Measurements from ENCODE around the gene LMBR1L. TPM values are rescaled to one million over a fixed set of nuclear protein-coding genes. Genes with fewer than 3 reads are reported as not detected.
"Not testable (repeated sequence)": the region's sequence is repeated elsewhere in the genome, so short reads cannot be mapped to it uniquely, and the experiment has no call there.

Gene LMBR1L
- total RNA-seq, 1 experiment from 2014 or later = 9.3 TPM

DNA sequence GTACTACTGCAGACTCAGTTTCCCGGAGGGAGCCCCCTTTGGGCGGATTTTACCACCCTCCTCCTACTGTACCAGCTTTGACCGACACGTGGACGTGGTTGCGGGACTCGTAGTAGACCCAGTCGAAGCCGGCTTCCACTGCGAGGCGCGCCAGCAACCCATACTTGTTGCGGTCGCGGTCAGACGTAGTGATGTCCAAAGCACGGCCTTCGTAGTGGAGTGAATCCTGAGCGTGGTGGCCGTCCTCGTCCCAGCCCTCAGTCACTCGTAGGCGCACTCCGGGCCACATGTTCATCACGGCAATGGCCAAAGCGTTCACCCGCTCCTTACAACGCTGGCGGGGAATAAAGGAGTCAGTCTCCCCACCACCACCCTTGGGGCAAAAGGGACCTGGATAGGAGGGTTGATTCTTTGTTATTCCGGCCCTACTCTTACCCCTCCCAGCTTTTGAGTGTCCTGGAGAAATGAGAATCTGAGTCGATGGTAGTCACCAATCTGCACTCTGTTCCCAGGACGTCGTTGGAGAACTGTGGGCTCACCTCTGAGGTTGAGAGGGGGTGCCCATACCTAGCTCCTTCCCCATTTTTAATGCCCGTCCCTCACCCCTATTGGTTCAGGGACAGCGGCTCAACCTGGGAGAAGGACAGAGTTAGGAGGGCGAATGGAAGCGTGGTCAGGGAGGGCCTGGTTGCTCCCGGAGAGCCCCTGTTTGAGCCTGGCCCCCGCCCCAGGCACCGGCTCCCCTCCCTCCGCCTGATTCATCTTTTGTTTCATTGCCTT is 19.4 kb downstream of the LMBR1L start:
- in situ Hi-C loops (cut with HindIII; ENCODE audit: low pct_unique_long_range_greater_than_20kb, low sequenced_read_pairs) = no loop called here
- no peak for DNase-seq (ENCODE audit: low read depth)

DNA sequence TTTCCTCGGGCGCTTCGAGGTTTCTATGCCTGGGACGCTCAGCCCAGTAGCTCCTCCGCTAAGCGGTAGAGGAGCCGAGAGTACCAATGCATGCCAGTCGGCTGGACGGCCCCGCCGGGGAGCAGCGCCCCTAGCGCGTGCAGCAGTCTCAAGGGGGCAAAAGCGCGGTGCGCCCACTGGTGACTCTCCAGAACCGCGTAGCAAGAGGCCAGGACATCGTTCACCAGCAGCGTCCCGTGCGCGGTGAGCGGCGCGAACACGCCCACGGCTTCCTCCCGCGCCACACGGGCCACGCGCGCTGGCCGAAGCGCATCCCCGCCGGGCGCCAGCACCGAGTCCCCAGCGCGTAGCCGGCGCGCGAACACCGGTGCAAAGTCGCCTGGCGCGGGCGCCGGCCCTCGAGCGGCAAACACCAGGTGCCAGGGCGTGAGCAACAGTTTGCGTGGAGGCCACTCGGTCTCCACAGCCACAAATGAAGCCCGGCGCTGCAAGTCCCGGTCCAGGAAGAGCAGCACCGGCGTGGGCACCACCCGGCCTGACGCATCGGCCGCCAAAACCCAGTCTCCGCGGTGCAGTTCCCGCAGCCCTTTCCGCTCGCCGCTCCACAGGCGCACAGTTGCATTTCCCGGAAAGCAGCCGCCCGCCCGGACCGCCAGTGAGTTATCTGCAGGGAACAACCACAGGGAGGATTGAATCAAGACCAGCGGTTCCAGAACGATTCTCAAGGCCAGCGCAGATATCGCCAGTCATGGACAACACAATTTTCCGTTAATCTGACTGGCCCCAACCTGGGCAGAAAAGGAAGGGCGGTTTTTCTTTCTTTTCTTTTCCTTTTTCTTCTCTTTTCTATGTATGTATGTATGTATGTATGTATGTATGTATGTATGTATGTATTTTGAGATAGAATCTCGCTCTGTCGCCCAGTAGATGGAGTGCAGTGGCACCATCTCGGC is 20.6 kb downstream of the LMBR1L start:
- in situ Hi-C loops (cut with HindIII; ENCODE audit: low pct_unique_long_range_greater_than_20kb, low sequenced_read_pairs) = no loop called here
- DNase-seq (ENCODE audit: low read depth) = no peak

DNA sequence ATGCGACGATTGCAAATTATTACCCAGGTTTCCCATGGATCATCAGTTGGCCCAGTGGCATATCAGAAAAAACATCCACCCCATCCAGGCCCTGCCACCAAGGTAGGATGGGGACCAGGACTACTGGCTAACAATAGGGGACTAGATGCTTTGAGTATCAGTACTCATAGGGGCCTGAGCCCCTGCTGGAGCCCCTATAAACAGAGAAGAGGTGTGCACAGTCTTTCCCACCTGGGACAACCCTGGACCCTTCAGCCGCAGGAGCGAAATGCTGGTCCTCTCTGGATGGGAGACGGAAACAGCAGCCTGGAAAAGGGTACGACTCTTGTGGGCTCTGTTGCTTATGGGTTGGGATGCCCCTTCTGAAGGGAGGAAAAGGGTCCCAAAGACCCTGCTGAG is 21.7 kb downstream of the LMBR1L start:
- DNase-seq (ENCODE audit: low read depth) = no peak
- in situ Hi-C loops (cut with HindIII; ENCODE audit: low pct_unique_long_range_greater_than_20kb, low sequenced_read_pairs) = no loop called here

DNA sequence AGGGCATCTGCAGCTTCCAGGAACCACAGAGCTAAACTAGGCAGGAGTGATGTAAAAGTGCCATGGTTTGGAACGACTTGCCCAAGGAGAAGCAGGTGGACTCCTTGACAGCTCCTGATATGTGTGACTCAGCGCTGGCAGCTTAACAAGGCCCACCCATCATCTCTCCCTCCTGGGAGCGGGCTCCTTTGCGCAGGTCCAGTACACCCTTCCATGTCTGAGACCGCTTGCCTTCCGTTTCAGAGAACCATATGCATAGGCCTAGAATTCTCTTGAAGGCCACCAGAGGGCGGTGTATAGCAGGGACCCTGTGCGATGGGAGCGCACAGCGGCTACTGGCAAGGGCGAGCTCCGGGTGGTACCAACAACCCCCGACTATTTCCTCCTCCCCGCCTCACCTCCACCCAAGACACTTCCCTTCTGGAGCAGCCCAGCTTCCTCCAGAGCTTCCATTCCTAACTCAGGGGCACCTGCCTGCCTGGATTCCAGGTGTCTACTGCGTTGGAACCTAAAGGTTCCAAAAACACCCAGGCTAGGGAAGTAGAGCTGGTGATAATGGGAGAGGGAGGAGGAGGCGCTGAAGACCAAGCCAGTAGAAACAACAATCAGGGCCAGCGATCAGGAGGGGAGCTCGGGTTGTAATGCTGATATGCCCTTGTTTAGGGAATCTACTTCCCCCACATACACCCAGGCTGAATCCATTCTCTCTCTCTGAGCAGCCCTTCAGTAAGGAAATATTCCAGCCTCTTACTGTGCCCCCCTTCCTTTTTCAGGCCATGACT is 22.3 kb downstream of the LMBR1L start:
- DNase-seq (ENCODE audit: low read depth) = peak; percentile 93
- in situ Hi-C loops (cut with HindIII; ENCODE audit: low pct_unique_long_range_greater_than_20kb, low sequenced_read_pairs) = no loop called here

DNA sequence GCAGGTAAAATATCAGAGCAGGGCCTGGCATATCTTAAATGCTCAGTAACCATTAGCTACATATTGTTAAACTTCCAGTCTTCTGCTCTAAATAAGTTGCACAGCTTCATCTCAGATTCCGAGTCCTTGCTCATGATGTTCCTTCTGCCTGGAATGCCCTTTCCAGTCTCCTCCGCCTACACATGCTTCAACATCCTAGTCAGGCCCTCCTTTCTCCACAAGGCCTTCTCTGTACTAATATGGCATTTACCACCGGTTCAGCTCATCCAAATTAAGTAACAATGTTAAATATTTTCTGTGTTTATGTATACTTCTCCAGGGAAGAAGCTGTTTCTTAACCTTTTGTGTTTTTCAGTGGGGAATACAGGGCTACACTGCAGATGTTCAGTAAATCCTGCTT is 24.5 kb downstream of the LMBR1L start:
- no peak for DNase-seq (ENCODE audit: low read depth)
- in situ Hi-C loops (cut with HindIII; ENCODE audit: low pct_unique_long_range_greater_than_20kb, low sequenced_read_pairs) = no loop called here

DNA sequence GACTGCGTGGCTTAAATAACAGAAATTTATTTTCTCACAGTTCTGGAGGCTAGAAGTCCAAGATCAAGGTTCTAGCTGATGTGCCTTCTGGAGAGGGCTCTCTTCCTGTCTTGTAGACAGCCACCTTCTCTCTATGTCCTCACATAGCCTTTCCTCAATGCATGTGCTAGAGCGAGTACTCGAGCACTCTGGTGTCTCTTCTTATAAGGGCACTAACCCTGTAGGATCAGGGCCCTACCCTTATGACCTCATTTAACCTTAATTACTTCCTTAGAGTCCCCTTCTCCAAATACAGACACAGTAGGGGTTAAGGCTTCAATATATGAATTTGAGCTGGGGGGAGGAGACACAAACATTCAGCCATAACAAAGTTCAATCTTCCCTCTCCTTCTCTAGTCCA is 26.2 kb downstream of the LMBR1L start:
- DNase-seq (ENCODE audit: low read depth) = no peak
- in situ Hi-C loops (cut with HindIII; ENCODE audit: low pct_unique_long_range_greater_than_20kb, low sequenced_read_pairs) = no loop called here

DNA sequence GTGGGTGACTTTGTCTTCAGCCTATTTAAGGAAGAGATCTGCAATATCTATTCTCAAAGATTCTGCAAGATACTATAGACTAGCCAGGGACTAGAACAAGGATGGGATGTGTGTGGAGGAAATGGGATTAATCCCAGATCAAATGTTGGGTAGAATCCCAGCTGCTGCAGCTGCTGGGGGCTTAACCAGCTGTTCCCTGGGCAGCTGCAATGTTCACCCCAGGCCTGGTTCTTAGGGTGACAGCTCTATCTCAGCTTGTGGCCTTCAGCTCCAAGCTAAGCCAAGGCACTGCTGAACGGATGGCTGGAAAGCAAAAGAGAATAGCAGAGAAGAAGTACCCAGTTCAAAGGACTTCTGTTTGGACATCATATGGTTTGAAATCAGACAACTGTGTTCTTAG is 30.9 kb downstream of the LMBR1L start:
- in situ Hi-C loops (cut with HindIII; ENCODE audit: low pct_unique_long_range_greater_than_20kb, low sequenced_read_pairs) = no loop called here
- no peak for DNase-seq (ENCODE audit: low read depth)

DNA sequence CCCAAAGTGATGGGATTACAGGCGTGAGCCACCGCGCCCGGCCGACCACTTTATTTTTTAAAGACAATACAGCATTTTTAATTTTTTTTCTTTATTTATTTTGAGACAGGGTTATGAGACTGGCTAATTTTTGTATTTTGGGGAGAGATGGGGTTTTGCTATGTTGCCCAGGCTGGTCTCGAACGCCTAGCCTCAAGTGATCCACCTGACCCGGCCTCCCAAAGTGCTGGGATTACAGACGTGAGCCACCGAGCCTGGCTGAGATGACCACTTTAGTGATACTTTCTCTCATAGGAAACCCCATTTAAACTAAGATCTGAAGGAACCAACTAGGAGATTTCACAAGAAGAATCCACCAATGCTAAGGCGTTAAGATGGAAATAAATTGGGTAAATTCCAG is 39.7 kb downstream of the LMBR1L start:
- in situ Hi-C loops (cut with HindIII; ENCODE audit: low pct_unique_long_range_greater_than_20kb, low sequenced_read_pairs) = no loop called here

DNA sequence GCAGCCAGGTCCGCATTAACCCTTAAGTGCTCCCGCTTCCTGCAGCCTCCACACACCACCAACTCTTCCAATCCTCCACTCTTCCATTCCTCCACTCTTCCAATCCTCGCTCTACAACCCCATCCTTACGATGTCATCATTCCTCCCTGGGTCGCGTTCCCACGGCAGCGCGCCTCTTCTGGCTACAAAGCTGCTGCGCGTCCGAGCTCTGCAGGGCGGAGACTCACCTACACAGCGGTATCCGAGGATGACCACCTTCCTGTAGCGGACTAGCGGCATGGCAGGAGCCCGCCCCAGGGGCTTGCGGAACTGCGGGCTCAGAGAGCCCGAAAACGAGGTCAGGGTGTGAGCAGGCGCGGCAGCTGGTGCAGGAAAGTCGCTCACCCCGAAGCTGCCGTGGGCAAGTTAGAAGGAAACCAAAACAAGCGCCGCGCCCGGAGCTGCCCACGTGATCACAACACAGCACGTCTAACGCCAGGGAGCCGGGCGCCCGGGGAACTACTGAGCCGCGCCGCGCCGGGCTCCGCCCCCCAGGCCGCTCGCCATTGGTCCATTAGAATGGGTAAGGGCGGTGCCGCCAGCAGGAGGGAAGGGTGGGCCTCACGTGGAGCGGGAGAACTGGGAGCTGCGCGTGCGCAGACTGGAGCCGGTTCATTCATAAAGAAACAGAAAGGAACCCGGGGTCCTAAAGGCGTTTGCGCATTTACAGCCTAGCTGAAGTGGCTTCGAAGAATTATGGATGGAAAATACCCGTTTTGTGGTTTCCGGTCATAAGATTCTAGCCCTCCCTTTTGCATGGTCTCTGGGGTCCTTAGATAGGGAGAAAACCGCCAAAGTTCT is 40.9 kb downstream of the LMBR1L start, which contains the start of gene RHEBL1:
Gene RHEBL1 (minus strand): TSS at position 473 of the 840 bp plus-strand sequence. CDS start 194 bp downstream, at position 279.
- DNase-seq (ENCODE audit: low read depth) = peak; percentile 99
- in situ Hi-C loops (cut with HindIII; ENCODE audit: low pct_unique_long_range_greater_than_20kb, low sequenced_read_pairs) = loop anchor here (10.0 kb wide), 1 partner anchor 165 kb away; no protein-coding TSS in a partner anchor

More for the DNA sequence above, 39.7 kb downstream of the LMBR1L start:
- DNase-seq (ENCODE audit: low read depth) = no peak

DNA sequence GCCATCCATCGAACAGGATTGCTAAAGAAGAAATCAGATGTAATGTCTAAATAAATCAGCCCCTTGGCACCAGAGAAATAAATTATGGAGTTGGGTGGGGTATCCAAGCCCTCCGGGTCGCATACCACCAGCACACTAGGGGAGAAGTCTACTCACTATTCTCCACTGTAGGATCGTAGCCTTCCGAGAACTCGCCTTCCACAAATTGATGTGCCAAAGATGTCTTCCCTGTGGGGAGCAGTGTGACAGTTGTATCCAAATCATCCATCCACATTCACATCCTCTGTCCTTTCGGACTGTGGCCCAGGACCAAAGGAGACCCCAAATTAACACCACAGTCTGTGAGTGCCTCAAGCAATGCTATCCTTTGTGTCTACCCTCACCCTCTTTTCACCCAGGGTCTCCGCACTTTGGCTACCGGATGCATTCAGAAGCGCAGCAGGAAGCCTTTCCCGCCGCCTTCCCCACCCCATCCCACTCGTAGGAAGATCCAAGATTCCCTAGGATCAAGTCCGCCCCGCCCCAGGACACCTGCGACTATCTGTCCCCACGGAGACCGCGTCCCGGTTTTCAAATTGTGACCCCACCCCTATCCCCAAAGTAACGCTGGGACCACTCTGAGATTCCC is 41.7 kb downstream of the LMBR1L start:
- DNase-seq (ENCODE audit: low read depth) = no peak
- in situ Hi-C loops (cut with HindIII; ENCODE audit: low pct_unique_long_range_greater_than_20kb, low sequenced_read_pairs) = loop anchor here (10.0 kb wide), 1 partner anchor 166 kb away; no protein-coding TSS in a partner anchor

DNA sequence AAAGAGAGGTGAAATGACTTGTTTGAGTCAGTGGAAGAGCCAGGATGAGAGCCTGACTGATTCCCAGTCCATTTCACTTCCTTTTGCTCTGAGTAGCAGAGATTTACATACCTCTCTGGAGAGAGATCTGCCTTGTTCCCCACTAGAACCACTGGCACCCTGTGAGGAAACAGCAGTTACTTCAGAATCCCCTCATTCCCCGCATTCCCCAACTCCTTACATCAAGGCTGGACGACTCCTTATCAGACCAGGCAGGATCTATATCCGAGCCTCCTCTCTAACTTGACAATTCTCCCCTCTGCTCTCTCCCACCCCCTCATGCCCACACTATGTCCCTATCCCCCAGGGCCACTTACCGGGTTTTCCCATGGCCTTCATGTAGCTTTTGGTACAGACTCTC is 44.5 kb downstream of the LMBR1L start:
- in situ Hi-C loops (cut with HindIII; ENCODE audit: low pct_unique_long_range_greater_than_20kb, low sequenced_read_pairs) = loop anchor here (10.0 kb wide), 1 partner anchor 169 kb away; no protein-coding TSS in a partner anchor
- DNase-seq (ENCODE audit: low read depth) = no peak

DNA sequence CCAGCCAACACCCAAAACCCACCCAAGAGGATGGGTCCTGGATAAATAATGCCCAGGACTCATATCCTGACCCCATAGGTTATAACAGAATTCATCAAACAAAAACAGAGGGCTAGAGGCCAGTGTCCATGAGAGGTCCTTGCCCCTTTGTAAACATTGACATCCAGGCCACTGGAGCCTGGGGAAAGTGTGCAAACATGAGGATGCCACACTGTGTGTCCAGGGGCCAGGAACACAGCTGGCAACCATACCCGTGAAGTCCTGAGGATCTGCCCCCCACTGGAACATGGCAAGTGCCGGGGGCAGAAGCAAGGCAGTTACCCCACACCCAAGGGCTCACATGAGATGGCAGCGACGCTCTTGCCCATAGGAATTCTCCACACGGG is 45.9 kb downstream of the LMBR1L start:
- in situ Hi-C loops (cut with HindIII; ENCODE audit: low pct_unique_long_range_greater_than_20kb, low sequenced_read_pairs) = loop anchor here (10.0 kb wide), 1 partner anchor 170 kb away; no protein-coding TSS in a partner anchor
- no peak for DNase-seq (ENCODE audit: low read depth)

DNA sequence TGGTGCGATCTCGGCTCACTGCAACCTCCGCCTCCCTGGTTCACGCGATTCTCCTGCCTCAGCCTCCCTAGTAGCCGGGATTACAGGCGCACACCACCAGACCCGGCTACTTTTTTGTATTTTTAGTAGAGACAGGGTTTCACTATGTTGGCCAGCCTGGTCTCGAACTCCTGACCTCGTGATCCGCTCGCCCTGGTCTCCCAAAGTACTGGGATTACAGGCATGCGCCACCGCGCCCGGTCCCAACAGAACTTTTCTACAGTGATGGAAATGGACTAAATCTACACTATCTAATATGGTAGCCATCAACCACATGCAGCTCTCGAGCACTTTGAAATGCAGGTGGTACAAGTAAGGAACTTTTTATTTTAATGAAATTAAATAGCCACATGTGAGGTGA is 48.7 kb downstream of the LMBR1L start:
- not testable (repeated sequence) for DNase-seq (ENCODE audit: low read depth)
- in situ Hi-C loops (cut with HindIII; ENCODE audit: low pct_unique_long_range_greater_than_20kb, low sequenced_read_pairs) = loop anchor here (10.0 kb wide), 1 partner anchor 173 kb away; no protein-coding TSS in a partner anchor

DNA sequence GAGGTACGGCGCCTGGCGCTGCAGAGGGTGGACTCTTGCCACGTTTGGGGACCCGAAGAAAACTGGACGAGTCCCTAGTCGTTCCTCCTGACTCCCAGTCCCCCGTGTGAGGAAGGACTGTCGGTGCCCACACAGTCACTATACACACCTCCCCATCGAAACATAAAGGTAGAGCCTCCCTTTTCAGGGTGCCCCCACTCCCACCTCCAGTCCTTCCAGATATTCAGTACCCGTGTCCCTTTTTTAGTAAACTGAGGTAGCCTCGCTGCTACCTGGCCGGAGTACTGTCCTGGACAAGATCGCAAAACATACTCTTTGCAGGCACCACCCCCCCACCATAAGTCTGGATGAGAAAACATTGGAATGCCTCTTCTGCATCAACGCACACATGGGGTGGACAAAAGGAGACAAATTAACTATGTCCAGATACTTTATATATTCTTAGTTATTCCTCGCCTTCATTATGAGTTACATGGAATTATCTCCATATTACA is 49.4 kb downstream of the LMBR1L start:
- DNase-seq (ENCODE audit: low read depth) = no peak
- in situ Hi-C loops (cut with HindIII; ENCODE audit: low pct_unique_long_range_greater_than_20kb, low sequenced_read_pairs) = loop anchor here (10.0 kb wide), 1 partner anchor 174 kb away; no protein-coding TSS in a partner anchor

DNA sequence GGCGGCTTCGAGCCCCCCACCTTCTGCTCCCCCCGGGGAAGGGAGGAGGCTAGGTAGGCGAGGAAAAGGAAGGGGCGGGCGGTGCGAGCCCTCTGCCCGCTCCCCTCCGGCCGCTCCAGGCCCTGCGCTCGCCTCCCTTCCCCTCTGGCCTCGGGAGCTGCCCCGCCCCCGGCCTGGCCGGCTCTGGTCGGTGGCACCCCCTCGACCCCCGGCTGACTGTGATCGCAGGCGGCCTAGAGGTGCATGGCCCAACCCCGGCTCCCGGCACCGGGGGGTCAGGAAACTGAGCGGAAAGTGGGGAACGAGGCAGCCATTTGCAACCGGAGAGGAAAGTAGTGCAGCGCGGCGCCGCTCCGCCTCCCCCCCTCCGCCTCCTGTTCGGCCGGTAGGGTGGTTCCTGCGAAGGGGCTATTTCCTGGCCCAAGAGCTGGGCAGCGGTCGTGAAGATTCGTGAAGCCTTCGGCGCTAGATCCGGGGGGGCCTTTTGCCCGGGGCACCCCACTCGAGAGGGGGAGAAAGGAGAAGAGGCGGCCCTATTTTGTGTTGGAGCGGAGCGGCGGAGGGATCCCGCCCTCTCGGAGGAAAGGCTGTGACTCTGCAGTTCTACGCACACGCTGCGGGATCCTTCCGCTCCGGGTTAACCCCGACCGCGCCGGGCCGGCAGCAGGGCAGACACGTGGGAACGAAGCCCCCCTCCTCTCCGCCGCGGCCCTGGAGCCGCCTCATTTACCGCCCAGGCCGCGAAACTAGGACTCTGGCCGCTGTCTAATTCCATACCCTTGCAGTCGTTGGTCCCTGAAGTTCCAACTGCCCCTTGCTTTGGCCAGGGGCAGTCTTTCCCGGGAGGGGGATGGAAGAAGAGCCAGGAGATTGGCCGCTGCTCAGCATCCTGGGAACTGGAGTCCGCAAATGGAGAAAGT is 50.1 kb downstream of the LMBR1L start, which contains the start of gene KMT2D:
Gene KMT2D (minus strand): TSS at position 558 of the 920 bp plus-strand sequence. CDS start 5,470 bp downstream, outside the sequence.
- in situ Hi-C loops (cut with HindIII; ENCODE audit: low pct_unique_long_range_greater_than_20kb, low sequenced_read_pairs) = loop anchor here (10.0 kb wide), 1 partner anchor 174 kb away; no protein-coding TSS in a partner anchor

More for the DNA sequence above, 50.1 kb downstream of the LMBR1L start, which contains the start of gene KMT2D:
- peak; percentile 94 for DNase-seq (ENCODE audit: low read depth)

All from Caki2 (cell line).